Cardiac atrium fibroblast (primary cell): ENCODE results near the gene C9orf153. TPM values are rescaled to one million over a fixed set of nuclear protein-coding genes. Genes with fewer than 3 reads are reported as not detected.

Experiments used
- total RNA-seq: library from RNA; depleted of rRNA; stranded (reverse); fragments of >200 nt; gene quantifications from 2 replicates; pipeline ENCODE4 v1.2.3, GENCODE V29; 2015

Gene C9orf153
- total RNA-seq: 0.16 TPM in 1 of 2 replicates, not detected in the other

GRCh38 chr9:86259557-86259956 is at the start of gene C9orf153:
Gene C9orf153 (minus strand): TSS chr9:86259657. CDS start chr9:86229603, 30,054 bp downstream.

GRCh38 chr9:86282077-86282978 is 22.9 kb upstream of the C9orf153 start, which contains the start of gene ISCA1:
Gene ISCA1 (minus strand): TSS chr9:86282538. CDS start chr9:86282458, 80 bp downstream.

Other genes starting within 250 kb of the C9orf153 start
- 61.4 and 69.3 TPM in 2 replicates for gene GOLM1, start 160.1 kb downstream of the C9orf153 start, total RNA-seq
- gene ISCA1, start 22.9 kb upstream of the C9orf153 start, total RNA-seq: 52.8 and 54.5 TPM in 2 replicates
- 16.6 and 24.3 TPM in 2 replicates for gene TUT7, start 94.8 kb upstream of the C9orf153 start, total RNA-seq